Fibroblast of the aortic adventitia (primary cell): Measurements from ENCODE around the gene TTLL13. TPM values are rescaled to one million over a fixed set of nuclear protein-coding genes. Genes with fewer than 3 reads are reported as not detected.
"Not testable (repeated sequence)": the region's sequence is repeated elsewhere in the genome, so short reads cannot be mapped to it uniquely, and the experiment has no call there.

ENCODE experiments used
- DNase-seq: peaks from one replicate; pipeline ENCODE4 v3.0.0-alpha.2; 2010; ENCODE audit warnings: low read depth
- H3K4me3 ChIP-seq: 2 replicates; pipeline ENCODE4 v1.5.1; 2011; ENCODE audit warnings: low read depth, mild to moderate bottlenecking, control low read depth, low read length, moderate library complexity
- CTCF ChIP-seq: IDR thresholded peaks from 2 replicates; pipeline ENCODE4 v1.5.1; 2011; ENCODE audit warnings: mild to moderate bottlenecking, low read length, control low read depth, inconsistent platforms; ENCODE audit not compliant: insufficient read depth
- total RNA-seq: library from RNA; depleted of rRNA; stranded (reverse); fragments of >200 nt; gene quantifications from 2 replicates; pipeline ENCODE4 v1.2.3, GENCODE V29; 2012; ENCODE audit warnings: low replicate concordance

Gene TTLL13
- total RNA-seq, 1 donor = 0.09 TPM

- no peak for DNase-seq
- no peak overlapping the region for H3K4me3 ChIP-seq
- no peak for TF ChIP-seq CTCF
Measured at GRCh38 chr15:90270502-90271150, 21.3 kb downstream of the TTLL13 start.

GRCh38 chr15:90271459-90272166 lies 22.3 kb downstream of the TTLL13 start:
- H3K4me3 ChIP-seq = no peak overlapping the region
- TF ChIP-seq CTCF = no peak
- no peak for DNase-seq

GRCh38 chr15:90278467-90278866 lies 29.1 kb downstream of the TTLL13 start:
- not testable (repeated sequence) for DNase-seq, H3K4me3 ChIP-seq

- not testable (repeated sequence) for H3K4me3 ChIP-seq, DNase-seq
Measured at GRCh38 chr15:90280743-90281142, 31.4 kb downstream of the TTLL13 start.

GRCh38 chr15:90281637-90282036 lies 32.3 kb downstream of the TTLL13 start:
- DNase-seq, H3K4me3 ChIP-seq: not testable (repeated sequence)

GRCh38 chr15:90286678-90287077 lies 37.3 kb downstream of the TTLL13 start:
- DNase-seq = peak; percentile 52
- H3K4me3 ChIP-seq = no peak overlapping the region
- TF ChIP-seq CTCF = peak; percentile 42

- H3K4me3 ChIP-seq = no peak overlapping the region
- no peak for TF ChIP-seq CTCF
Measured at GRCh38 chr15:90287101-90287500, 37.7 kb downstream of the TTLL13 start.

GRCh38 chr15:90287946-90288345 lies 38.6 kb downstream of the TTLL13 start:
- no peak for TF ChIP-seq CTCF
- DNase-seq = no peak
- no peak overlapping the region for H3K4me3 ChIP-seq

More at GRCh38 chr15:90287101-90287500, 37.7 kb downstream of the TTLL13 start:
- no peak for DNase-seq
